Measurements from ENCODE around the gene STYX. TPM values are rescaled to one million over a fixed set of nuclear protein-coding genes. Genes with fewer than 3 reads are reported as not detected.

STYX gene
- total RNA-seq, 1 experiment from 2014 or later, result 20.6 TPM

DNA sequence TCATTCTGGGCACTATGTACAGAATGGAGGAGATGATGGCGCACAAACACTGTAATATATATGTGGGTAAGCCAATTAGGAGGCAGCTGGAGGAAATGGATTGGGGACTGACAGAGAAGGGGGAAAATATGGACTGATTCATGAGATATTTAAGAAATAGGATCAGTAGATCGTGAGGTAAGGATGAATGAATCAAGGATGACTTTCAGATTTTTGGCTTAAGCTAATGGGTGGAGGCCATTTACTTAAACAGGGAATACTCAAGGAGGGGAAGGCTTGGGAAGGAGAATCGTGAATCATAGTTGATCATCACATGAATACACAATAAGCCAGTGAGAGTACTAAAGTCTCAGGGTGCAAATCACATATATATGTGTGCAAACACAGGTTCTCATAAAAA lies 72.6 kb downstream of the STYX start:
- BruUV-seq (replicated peaks), result no TSS peak
- DNase-seq (ENCODE audit: low read depth, low spot score) (no peak), ATAC-seq (no peak)
- Histone ChIP-seq H3K4me3 (ENCODE audit: low read depth in 2 of 2, low read length in 2 of 2) (no peak overlapping the region), H3K4me1 (ENCODE audit: control insufficient read depth, insufficient read depth, low read length) (no peaks in the 10 kb centered on the region), H3K27me3 (ENCODE audit: control insufficient read depth, insufficient read depth, low read length) (no peaks in the 10 kb centered on the region), H3K36me3 (ENCODE audit: control insufficient read depth, insufficient read depth, low read length) (no peaks in the 10 kb centered on the region), H3K27ac (ENCODE audit: low read length) (no peak overlapping the region), H3K9me3 (ENCODE audit: control insufficient read depth, insufficient read depth, low read depth, low read length) (no peaks in the 10 kb centered on the region)
- CTCF ChIA-PET, result no interaction called here
- in situ Hi-C loops (cut with HindIII; ENCODE audit: low pct_unique_long_range_greater_than_20kb, low sequenced_read_pairs) (no loop called here), intact Hi-C loops (cut with micrococcal nuclease; ENCODE audit: unreplicated experiment) (no loop called here)
- POLR2A ChIA-PET, result no interaction called here
- TF ChIP-seq TCF7L2 (IDR thresholded peaks at IDR 0.05; ENCODE audit: low read depth, low read length) (no peak), SIN3A (IDR thresholded peaks at IDR 0.05; ENCODE audit: borderline replicate concordance, insufficient read depth, low read depth, low read length) (no peak), POLR2AphosphoS5 (IDR thresholded peaks at IDR 0.05; ENCODE audit: low read depth, low read length) (no peak), REST (IDR thresholded peaks at IDR 0.05; ENCODE audit: insufficient read depth in 1 of 2, low read depth in 2 of 2, low read length in 1 of 2) (no peak)

DNA sequence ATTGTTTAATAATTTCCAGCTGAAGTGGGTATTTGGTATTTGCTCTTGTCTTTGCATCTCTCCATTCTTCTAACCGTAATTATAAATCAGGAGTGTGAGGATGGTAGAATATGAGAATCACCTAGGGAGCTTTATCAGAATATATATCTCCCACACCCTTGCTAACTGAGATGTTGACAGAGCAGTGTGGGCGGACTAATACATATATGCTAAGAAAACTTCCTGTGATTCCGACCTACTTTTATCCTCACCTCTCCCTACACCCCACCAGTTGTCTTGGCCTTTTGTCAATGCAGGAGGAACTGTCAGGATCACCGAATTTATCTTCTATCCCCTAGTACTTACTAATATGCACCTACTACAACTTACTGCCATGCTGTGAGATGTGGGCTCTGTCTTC lies 76.1 kb downstream of the STYX start:
- Histone ChIP-seq H3K27ac (ENCODE audit: low read length) (no peak overlapping the region), H3K4me3 (ENCODE audit: low read depth in 2 of 2, low read length in 2 of 2) (no peak overlapping the region), H3K4me1 (ENCODE audit: control insufficient read depth, insufficient read depth, low read length) (no peaks in the 10 kb centered on the region), H3K27me3 (ENCODE audit: control insufficient read depth, insufficient read depth, low read length) (no peaks in the 10 kb centered on the region), H3K9me3 (ENCODE audit: control insufficient read depth, insufficient read depth, low read depth, low read length) (no peaks in the 10 kb centered on the region), H3K36me3 (ENCODE audit: control insufficient read depth, insufficient read depth, low read length) (no peaks in the 10 kb centered on the region)
- intact Hi-C loops (cut with micrococcal nuclease; ENCODE audit: unreplicated experiment), result no loop called here
- CTCF ChIA-PET, result no interaction called here
- in situ Hi-C loops (cut with HindIII; ENCODE audit: low pct_unique_long_range_greater_than_20kb, low sequenced_read_pairs), result no loop called here
- ATAC-seq, result no peak
- no peak for DNase-seq (ENCODE audit: low read depth, low spot score)
- POLR2A ChIA-PET, result no interaction called here
- BruUV-seq (replicated peaks), result no TSS peak
- TF ChIP-seq TCF7L2 (IDR thresholded peaks at IDR 0.05; ENCODE audit: low read depth, low read length) (no peak), SIN3A (IDR thresholded peaks at IDR 0.05; ENCODE audit: borderline replicate concordance, insufficient read depth, low read depth, low read length) (no peak), POLR2AphosphoS5 (IDR thresholded peaks at IDR 0.05; ENCODE audit: low read depth, low read length) (no peak), REST (IDR thresholded peaks at IDR 0.05; ENCODE audit: insufficient read depth in 1 of 2, low read depth in 2 of 2, low read length in 1 of 2) (no peak)
- TF ChIP-seq, protein P1, sequence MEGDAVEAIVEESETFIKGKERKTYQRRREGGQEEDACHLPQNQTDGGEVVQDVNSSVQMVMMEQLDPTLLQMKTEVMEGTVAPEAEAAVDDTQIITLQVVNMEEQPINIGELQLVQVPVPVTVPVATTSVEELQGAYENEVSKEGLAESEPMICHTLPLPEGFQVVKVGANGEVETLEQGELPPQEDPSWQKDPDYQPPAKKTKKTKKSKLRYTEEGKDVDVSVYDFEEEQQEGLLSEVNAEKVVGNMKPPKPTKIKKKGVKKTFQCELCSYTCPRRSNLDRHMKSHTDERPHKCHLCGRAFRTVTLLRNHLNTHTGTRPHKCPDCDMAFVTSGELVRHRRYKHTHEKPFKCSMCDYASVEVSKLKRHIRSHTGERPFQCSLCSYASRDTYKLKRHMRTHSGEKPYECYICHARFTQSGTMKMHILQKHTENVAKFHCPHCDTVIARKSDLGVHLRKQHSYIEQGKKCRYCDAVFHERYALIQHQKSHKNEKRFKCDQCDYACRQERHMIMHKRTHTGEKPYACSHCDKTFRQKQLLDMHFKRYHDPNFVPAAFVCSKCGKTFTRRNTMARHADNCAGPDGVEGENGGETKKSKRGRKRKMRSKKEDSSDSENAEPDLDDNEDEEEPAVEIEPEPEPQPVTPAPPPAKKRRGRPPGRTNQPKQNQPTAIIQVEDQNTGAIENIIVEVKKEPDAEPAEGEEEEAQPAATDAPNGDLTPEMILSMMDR (IDR thresholded peaks at IDR 0.05), result no peak

Data from Panc1 (cell line).